ENCODE results near the gene POLN. TPM values are rescaled to one million over a fixed set of nuclear protein-coding genes. Genes with fewer than 3 reads are reported as not detected.

Gene POLN
- total and polyA plus RNA-seq, 2 experiments from 2014 or later: 1.7 to 2.0 TPM

- H3K36me3 ChIP-seq (replicated peaks; ENCODE audit: insufficient read depth, low read depth): no peaks in the 10 kb centered on the region
- TF ChIP-seq EZH2phosphoT487 (IDR thresholded peaks at IDR 0.05; ENCODE audit: low read depth, severe bottlenecking, unreplicated experiment) (no peak), EZH2 (IDR thresholded peaks at IDR 0.05; ENCODE audit: borderline replicate concordance) (no peak), CTCF (IDR thresholded peaks at IDR 0.05; ENCODE audit: poor library complexity) (no peak)
- no peaks in the 10 kb centered on the region for H3K9me2 ChIP-seq (replicated peaks; ENCODE audit: insufficient read depth)
- H3K79me2 ChIP-seq: peaks cover 51% of the 10 kb centered on the region
- peak; percentile 83 for DNase-seq (ENCODE audit: low spot score)
- H2AFZ ChIP-seq: no peak overlapping the region
- no peaks in the 10 kb centered on the region for H3K27me3 ChIP-seq
- peaks cover 50% of the 10 kb centered on the region for H4K20me1 ChIP-seq (ENCODE audit: insufficient read depth, poor library complexity, severe bottlenecking)
- peak overlapping the region; percentile 65 for H3K27ac ChIP-seq
- H3K4me2 ChIP-seq: peak overlapping the region; percentile 97
- no peaks in the 10 kb centered on the region for H3K9me3 ChIP-seq (ENCODE audit: low read depth)
- 3% methylated on average over 21 of the region's 91 CpGs for WGBS (ENCODE audit: low lambda C conversion rate, missing lambda C conversion rate)
- peaks cover 19% of the 10 kb centered on the region for H3K4me1 ChIP-seq (ENCODE audit: insufficient read depth)
- peak overlapping the region; percentile 90 for H3K4me3 ChIP-seq
Observed at GRCh38 chr4:2261110-2261852, 19.4 kb upstream of the POLN start.

GRCh38 chr4:2260344-2261109, 18.6 kb upstream of the POLN start:
- H3K36me3 ChIP-seq (replicated peaks; ENCODE audit: insufficient read depth, low read depth): no peaks in the 10 kb centered on the region
- peak overlapping the region; percentile 90 for H3K4me3 ChIP-seq
- H2AFZ ChIP-seq: no peak overlapping the region
- no peaks in the 10 kb centered on the region for H3K9me3 ChIP-seq (ENCODE audit: low read depth)
- H3K9me2 ChIP-seq (replicated peaks; ENCODE audit: insufficient read depth): no peaks in the 10 kb centered on the region
- TF ChIP-seq CTCF (IDR thresholded peaks at IDR 0.05; ENCODE audit: poor library complexity) (no peak), EZH2phosphoT487 (IDR thresholded peaks at IDR 0.05; ENCODE audit: low read depth, severe bottlenecking, unreplicated experiment) (no peak), EZH2 (IDR thresholded peaks at IDR 0.05; ENCODE audit: borderline replicate concordance) (no peak)
- peak overlapping the region; percentile 97 for H3K4me2 ChIP-seq
- no peak for DNase-seq (ENCODE audit: low spot score)
- peaks cover 53% of the 10 kb centered on the region for H3K79me2 ChIP-seq
- 63% methylated on average over 23 of the region's 23 CpGs for WGBS (ENCODE audit: low lambda C conversion rate, missing lambda C conversion rate)
- H3K27ac ChIP-seq: peak overlapping the region; percentile 65
- H3K27me3 ChIP-seq: no peaks in the 10 kb centered on the region
- H4K20me1 ChIP-seq (ENCODE audit: insufficient read depth, poor library complexity, severe bottlenecking): peaks cover 57% of the 10 kb centered on the region
- H3K4me1 ChIP-seq (ENCODE audit: insufficient read depth): peaks cover 19% of the 10 kb centered on the region

GRCh38 chr4:2259541-2260343, 17.8 kb upstream of the POLN start:
- no peaks in the 10 kb centered on the region for H3K36me3 ChIP-seq (replicated peaks; ENCODE audit: insufficient read depth, low read depth)
- peaks cover 53% of the 10 kb centered on the region for H3K79me2 ChIP-seq
- WGBS (ENCODE audit: low lambda C conversion rate, missing lambda C conversion rate): 91% methylated on average over 15 of the region's 15 CpGs
- H3K9me2 ChIP-seq (replicated peaks; ENCODE audit: insufficient read depth): no peaks in the 10 kb centered on the region
- peaks cover 65% of the 10 kb centered on the region for H4K20me1 ChIP-seq (ENCODE audit: insufficient read depth, poor library complexity, severe bottlenecking)
- peak overlapping the region; percentile 97 for H3K4me2 ChIP-seq
- DNase-seq (ENCODE audit: low spot score): no peak
- peaks cover 19% of the 10 kb centered on the region for H3K4me1 ChIP-seq (ENCODE audit: insufficient read depth)
- H3K27me3 ChIP-seq: no peaks in the 10 kb centered on the region
- no peak overlapping the region for H3K27ac ChIP-seq
- TF ChIP-seq EZH2 (IDR thresholded peaks at IDR 0.05; ENCODE audit: borderline replicate concordance): no peak
- TF ChIP-seq EZH2phosphoT487 (IDR thresholded peaks at IDR 0.05; ENCODE audit: low read depth, severe bottlenecking, unreplicated experiment): no peak
- no peak for TF ChIP-seq CTCF (IDR thresholded peaks at IDR 0.05; ENCODE audit: poor library complexity)
- H3K9me3 ChIP-seq (ENCODE audit: low read depth): no peaks in the 10 kb centered on the region
- no peak overlapping the region for H3K4me3 ChIP-seq
- no peak overlapping the region for H2AFZ ChIP-seq
